HepG2 (cell line): ENCODE results near the gene RGL3.
A peak's percentile ranks its signal among the peaks of the same experiment; 100 is the strongest.

Source experiments
- ATF1 ChIP-seq: IDR thresholded peaks from 2 replicates; pipeline ENCODE4 v1.6.1; 2016; ENCODE audit warnings: mild to moderate bottlenecking, control low read depth
- CHCHD3 ChIP-seq: sonication (generic); formaldehyde crosslinking; IDR thresholded peaks from 2 replicates; pipeline ENCODE4 v1.8.0; 2022; ENCODE audit warnings: mild to moderate bottlenecking, missing genetic modification reagents, moderate library complexity
- CTCF ChIP-seq: sonication (generic); formaldehyde crosslinking; IDR thresholded peaks from 2 replicates; pipeline ENCODE4 v1.5.0; 2020; ENCODE audit warnings: mild to moderate bottlenecking, missing genetic modification reagents, moderate library complexity
- HES4 ChIP-seq: sonication (generic); formaldehyde crosslinking; IDR thresholded peaks from 2 replicates; pipeline ENCODE4 v1.9.0; 2021; ENCODE audit warnings: mild to moderate bottlenecking, missing genetic modification reagents, borderline replicate concordance
- NFYB ChIP-seq: sonication (generic); formaldehyde crosslinking; IDR thresholded peaks from 2 replicates; pipeline ENCODE4 v1.4.0; 2020; ENCODE audit warnings: missing genetic modification reagents
- WIZ ChIP-seq: sonication (generic); formaldehyde crosslinking; IDR thresholded peaks from 2 replicates; pipeline ENCODE4 v1.5.1; 2020; ENCODE audit warnings: mild to moderate bottlenecking, missing genetic modification reagents
- ZNF737 ChIP-seq: sonication (generic); formaldehyde crosslinking; IDR thresholded peaks from 2 replicates; pipeline ENCODE4 v1.5.0; 2020; ENCODE audit warnings: missing genetic modification reagents, mild to moderate bottlenecking, borderline replicate concordance
- ZSCAN30 ChIP-seq: sonication (generic); formaldehyde crosslinking; IDR thresholded peaks from 2 replicates; pipeline ENCODE4 v1.5.0; 2020; ENCODE audit warnings: mild to moderate bottlenecking, missing genetic modification reagents

GRCh38 chr19:11460207-11460606 lies 41.1 kb upstream of the RGL3 start:
- TF ChIP-seq NFYB (CRISPR knock-in tag) (no peak), WIZ (CRISPR knock-in tag) (no peak), ATF1 (CRISPR knock-in tag) (no peak), HES4 (CRISPR knock-in tag) (no peak), CTCF (peak; percentile 42), ZSCAN30 (CRISPR knock-in tag) (no peak), ZNF737 (no peak), CHCHD3 (CRISPR knock-in tag) (no peak)
